IPS-20b (cell line): ENCODE results near the gene TMOD1.

ENCODE experiments used
- H3K27ac ChIP-seq: one replicate; pipeline ENCODE4 v1.5.1; 2013; ENCODE audit warnings: low read length
- H3K27me3 ChIP-seq: 2 replicates; pipeline ENCODE4 v1.6.1; 2013; ENCODE audit warnings: mild to moderate bottlenecking, low read length, inconsistent platforms; ENCODE audit not compliant: insufficient read depth
- H3K36me3 ChIP-seq: 2 replicates; pipeline ENCODE4 v1.6.1; 2013; ENCODE audit warnings: low read depth, mild to moderate bottlenecking, inconsistent platforms, low read length, moderate library complexity; ENCODE audit not compliant: insufficient read depth
- H3K4me1 ChIP-seq: 2 replicates; pipeline ENCODE4 v1.6.1; 2013; ENCODE audit warnings: mild to moderate bottlenecking, control low read depth, inconsistent platforms, low read length, moderate library complexity; ENCODE audit not compliant: insufficient read depth
- H3K4me3 ChIP-seq: 2 replicates; pipeline ENCODE4 v1.5.1; 2013; ENCODE audit warnings: mild to moderate bottlenecking, low read length, inconsistent platforms
- H3K9ac ChIP-seq: 2 replicates; pipeline ENCODE4 v1.6.1; 2013; ENCODE audit warnings: low read depth, mild to moderate bottlenecking, inconsistent platforms, low read length, moderate library complexity
- H3K9me3 ChIP-seq: 2 replicates; pipeline ENCODE4 v1.6.1; 2013; ENCODE audit warnings: mild to moderate bottlenecking, low read depth, low read length, inconsistent platforms; ENCODE audit not compliant: insufficient read depth

Gene TMOD1

DNA sequence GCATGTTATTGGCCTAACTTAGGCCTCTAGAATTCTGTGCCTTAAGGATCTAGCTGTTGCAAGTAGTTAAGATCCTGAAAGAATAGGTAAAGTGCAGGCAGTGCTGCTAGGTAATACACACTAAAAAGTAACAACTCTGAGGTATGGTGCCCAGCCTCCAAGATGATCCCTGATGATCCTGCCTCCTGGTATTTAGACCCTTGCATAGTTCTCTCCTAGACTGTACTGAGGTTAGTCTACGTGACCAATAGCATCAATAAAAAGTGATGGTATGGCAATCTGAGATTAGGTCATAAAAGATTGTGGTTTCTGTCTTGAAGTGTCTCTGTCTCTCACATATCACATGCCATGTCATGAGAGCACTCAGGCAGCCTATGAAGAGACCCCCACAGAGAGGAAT is 122.5 kb downstream of the TMOD1 start:
- H3K4me3 ChIP-seq, result no peak overlapping the region
- H3K27me3 ChIP-seq, result no peaks in the 10 kb centered on the region
- peaks cover 76% of the 10 kb centered on the region for H3K36me3 ChIP-seq
- no peak overlapping the region for H3K9ac ChIP-seq
- peaks cover 4% of the 10 kb centered on the region for H3K4me1 ChIP-seq
- H3K9me3 ChIP-seq, result peaks cover 17% of the 10 kb centered on the region
- H3K27ac ChIP-seq, result no peak overlapping the region

DNA sequence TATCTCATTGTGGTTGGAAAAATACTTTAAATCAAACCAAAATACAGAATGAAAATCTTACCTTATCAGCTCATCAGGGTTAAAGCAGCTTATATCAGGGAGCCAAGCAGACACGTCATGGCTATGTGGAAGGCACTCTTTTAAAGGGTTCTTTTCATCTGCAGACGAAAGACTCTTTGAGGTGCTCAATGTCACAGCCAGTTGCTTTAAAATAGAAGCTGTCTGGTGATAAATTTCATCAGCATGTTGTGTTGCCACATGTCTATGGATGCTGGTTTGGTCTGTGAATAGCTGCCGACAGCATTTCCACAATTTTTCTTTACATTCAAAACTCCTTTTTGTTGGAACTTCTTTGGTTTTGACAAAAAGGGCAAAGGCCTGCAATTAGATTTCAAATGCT is 124.2 kb downstream of the TMOD1 start:
- H3K36me3 ChIP-seq, result peaks cover 65% of the 10 kb centered on the region
- H3K9ac ChIP-seq, result no peak overlapping the region
- H3K27me3 ChIP-seq, result no peaks in the 10 kb centered on the region
- peaks cover 11% of the 10 kb centered on the region for H3K4me1 ChIP-seq
- no peak overlapping the region for H3K4me3 ChIP-seq
- H3K9me3 ChIP-seq, result peaks cover 17% of the 10 kb centered on the region
- no peak overlapping the region for H3K27ac ChIP-seq

DNA sequence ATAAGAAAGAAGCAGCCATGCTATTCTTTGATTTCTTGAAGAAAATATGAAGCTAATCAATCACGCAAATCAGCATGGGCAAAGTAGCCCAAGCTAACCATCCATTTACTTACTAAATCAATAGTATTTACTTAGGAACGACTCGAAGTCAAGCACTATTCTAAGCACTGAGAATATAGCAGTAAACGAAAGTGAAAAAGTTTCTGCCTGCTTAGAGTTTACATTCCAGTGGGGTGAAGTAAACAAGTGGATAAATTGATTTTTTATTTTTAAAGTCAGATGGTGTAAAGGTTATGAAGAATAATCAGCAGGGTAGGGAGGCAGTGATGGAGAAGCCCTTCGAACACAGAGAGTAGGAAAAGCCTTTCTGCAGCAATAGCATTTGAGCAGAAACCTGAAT is 126.2 kb downstream of the TMOD1 start:
- no peak overlapping the region for H3K27ac ChIP-seq
- H3K4me3 ChIP-seq, result no peak overlapping the region
- H3K36me3 ChIP-seq, result peaks cover 46% of the 10 kb centered on the region
- peaks cover 7% of the 10 kb centered on the region for H3K9me3 ChIP-seq
- peaks cover 18% of the 10 kb centered on the region for H3K4me1 ChIP-seq
- no peaks in the 10 kb centered on the region for H3K27me3 ChIP-seq
- H3K9ac ChIP-seq, result no peak overlapping the region

DNA sequence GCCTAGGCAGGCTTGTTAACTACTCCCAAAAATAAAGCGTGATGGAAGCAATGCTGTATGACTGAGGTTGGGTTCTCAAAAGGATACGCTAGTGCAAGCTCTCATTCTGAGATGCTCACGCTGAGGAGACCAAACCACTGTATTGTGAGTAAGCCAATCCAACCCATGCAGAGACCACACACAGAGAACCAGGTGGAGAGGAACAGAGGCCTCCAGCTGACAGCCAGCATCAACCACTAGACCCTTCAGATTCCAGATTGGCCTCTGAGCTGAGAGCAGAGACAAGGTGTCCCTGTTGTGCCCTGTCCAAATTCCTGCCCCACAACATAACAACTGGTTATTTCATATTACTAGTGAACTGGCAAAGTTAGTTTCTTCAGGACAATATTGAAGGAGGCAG is 127.2 kb downstream of the TMOD1 start:
- no peak overlapping the region for H3K27ac ChIP-seq
- H3K36me3 ChIP-seq, result peaks cover 36% of the 10 kb centered on the region
- no peak overlapping the region for H3K9ac ChIP-seq

DNA sequence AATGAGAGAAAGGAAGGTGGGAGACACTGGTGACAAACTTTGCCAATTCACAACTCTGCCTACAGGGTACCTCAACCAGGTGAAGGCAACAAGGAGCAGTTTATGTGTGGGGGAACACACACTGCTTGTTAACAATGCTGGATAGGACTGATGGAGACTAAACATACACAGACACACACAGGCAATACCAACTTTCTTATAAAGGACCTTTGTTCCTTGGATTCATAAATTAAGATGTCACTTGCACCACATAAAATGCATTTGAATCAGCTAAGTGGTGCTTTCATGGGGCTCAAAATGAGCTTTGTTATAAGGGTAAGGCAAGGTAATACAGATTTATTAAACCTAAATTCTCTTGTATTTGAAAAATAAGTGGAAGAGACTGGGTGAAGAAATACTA is 127.7 kb downstream of the TMOD1 start:
- no peaks in the 10 kb centered on the region; the same call in 1 of the 2 replicates for H3K9me3 ChIP-seq
- H3K4me1 ChIP-seq, result peaks cover 18% of the 10 kb centered on the region
- no peak overlapping the region for H3K4me3 ChIP-seq
- H3K9ac ChIP-seq, result no peak overlapping the region
- no peaks in the 10 kb centered on the region for H3K27me3 ChIP-seq
- H3K36me3 ChIP-seq, result peaks cover 31% of the 10 kb centered on the region
- no peak overlapping the region for H3K27ac ChIP-seq

More for the DNA sequence above, 127.2 kb downstream of the TMOD1 start:
- Histone ChIP-seq H3K9me3 (no peaks in the 10 kb centered on the region; the same call in 1 of the 2 replicates), H3K4me3 (no peak overlapping the region), H3K27me3 (no peaks in the 10 kb centered on the region), H3K4me1 (peaks cover 18% of the 10 kb centered on the region)

DNA sequence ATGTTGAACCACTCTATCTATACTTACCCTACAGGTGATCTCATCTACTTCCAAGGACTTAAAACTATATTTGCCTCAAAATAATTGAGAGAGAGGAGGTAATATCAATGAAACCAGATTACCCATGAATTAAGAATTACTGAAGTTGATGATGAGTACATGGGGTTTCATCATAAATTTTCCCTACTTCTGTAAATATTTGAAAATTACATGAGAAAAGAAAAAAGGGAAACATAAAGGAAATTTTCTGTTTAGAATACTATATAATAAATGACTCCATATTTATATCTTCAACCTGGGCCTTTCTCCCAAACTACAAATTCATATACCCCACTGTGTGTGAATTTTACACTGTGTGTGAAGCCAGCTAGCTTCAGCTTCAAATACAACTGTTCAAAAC is 129.1 kb downstream of the TMOD1 start:
- Histone ChIP-seq H3K36me3 (peaks cover 16% of the 10 kb centered on the region), H3K4me3 (no peak overlapping the region), H3K27me3 (no peaks in the 10 kb centered on the region), H3K27ac (no peak overlapping the region), H3K4me1 (peaks cover 22% of the 10 kb centered on the region), H3K9ac (no peak overlapping the region), H3K9me3 (no peaks in the 10 kb centered on the region)

DNA sequence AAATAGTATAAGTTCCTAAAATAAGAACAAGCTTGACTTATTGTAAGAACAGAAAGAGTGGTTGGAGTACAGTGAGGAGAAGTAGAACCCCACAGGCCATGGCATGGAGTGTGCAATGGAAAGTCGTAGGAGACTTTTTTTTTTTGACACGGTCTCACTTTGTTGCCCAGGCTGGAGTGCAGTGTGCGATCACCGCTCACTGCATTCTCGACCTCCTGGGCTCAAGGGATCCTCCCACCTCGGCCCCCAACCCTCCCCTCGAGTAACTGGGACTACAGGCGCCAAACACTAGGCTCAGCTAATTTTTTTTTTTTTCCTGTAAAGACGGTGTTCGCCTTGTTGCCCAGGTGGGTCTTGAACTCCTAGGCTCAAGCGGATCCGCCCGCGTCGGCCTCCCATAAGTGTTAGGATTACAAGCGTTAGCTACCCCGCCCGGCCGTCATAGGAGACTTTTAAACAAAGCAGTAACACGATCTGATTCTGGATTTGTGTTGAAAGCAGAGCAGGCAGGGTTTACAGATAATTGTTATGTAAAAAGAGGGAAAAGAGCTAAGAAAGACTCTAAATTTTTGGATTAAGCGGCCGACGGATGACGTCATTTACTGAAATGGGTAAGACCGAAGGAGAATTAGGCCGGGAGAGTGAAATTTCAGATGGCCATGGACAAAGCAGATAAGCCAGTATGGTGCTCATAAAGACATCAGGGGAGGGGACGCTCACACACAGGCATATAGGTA is 130.9 kb downstream of the TMOD1 start:
- no peaks in the 10 kb centered on the region for H3K9me3 ChIP-seq
- H3K4me3 ChIP-seq, result peak overlapping the region; percentile 92
- peak overlapping the region; percentile 99 for H3K9ac ChIP-seq
- H3K36me3 ChIP-seq, result no peaks in the 10 kb centered on the region; the same call in 1 of the 2 replicates
- H3K4me1 ChIP-seq, result peaks cover 27% of the 10 kb centered on the region
- peak overlapping the region; percentile 53 for H3K27ac ChIP-seq
- H3K27me3 ChIP-seq, result no peaks in the 10 kb centered on the region

DNA sequence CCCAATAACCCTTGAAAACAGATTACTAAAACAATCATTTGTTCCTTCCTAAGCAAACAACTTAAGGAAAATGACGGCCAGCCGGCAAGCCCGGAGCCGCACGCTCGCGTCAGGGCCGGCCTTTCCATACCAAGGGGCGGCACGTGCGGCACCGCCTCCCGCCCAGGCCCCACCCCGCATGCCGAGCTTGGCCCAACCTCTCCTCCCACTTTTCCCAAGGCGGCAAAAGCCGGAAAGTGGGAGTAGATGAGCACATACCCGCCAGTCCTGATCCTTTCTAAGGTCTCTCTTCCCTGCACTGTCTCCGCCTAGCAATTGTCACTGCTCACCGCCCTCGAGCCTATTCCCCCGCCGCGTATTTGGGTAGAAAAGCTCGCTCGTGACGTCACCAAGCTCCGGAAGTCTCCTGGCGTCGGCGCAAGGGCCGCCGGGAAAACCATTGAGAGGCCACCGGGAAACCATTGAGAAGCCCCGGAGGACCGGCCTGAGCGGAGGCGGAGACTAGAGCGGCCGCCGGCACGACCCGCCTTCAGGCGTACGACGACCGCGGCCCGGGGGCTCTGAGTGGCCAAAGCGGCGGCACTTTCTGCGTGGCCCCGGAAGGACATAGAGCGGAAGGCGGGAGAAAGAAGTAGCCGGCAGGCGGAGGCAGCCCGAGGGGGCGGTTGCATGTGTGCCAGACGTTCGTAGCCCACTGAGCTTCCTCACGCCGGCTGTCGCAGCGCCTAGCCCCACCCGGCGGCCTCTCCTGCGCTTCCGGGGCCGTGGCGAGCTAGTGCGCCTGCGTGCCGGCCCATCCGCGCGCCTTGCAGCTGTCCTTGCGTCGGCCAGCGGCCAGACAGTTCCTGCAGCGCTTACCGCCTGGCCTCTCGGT is 131.8 kb downstream of the TMOD1 start, which contains the start of the genes NCBP1 and TSTD2:
Gene NCBP1 (plus strand): TSS at position 837 of the 874 bp plus-strand sequence. CDS start 61 bp downstream, outside the sequence.
Gene TSTD2 (minus strand): TSS at position 384 of the 874 bp plus-strand sequence. CDS start 5,806 bp downstream, outside the sequence.
- H3K36me3 ChIP-seq, result no peaks in the 10 kb centered on the region

DNA sequence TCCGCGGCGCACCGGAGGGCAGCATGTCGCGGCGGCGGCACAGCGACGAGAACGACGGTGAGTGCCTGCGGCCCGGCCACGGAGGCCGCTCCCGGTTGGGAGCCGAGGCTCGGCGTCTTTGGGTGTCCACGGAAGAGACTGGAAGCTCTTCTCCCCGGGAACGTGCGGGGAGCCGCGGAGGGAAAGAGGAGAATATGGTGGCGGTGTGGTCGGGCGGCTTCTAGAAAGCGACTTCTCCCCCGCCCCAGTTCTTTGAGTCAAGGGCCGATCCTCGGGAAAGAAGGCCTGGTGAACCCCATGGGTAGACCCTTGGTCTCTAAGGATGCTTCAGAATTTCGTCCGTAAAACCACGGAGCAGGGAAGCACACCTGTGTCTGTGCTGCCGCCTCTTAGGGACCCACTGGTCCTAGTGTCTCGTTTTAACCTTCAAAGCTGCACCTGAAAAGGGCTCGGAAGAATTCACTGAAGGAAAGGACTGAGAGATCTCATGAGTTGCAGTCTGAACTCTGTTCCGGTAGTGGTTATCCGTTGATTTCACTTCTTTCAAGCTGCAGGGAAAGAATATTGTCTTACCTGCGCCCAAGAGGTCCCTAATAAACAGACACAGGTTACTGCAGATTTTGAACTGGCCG is 132.5 kb downstream of the TMOD1 start:
- H3K4me3 ChIP-seq, result peak overlapping the region; percentile 92
- H3K27ac ChIP-seq, result no peak overlapping the region
- H3K27me3 ChIP-seq, result no peaks in the 10 kb centered on the region
- peaks cover 23% of the 10 kb centered on the region for H3K4me1 ChIP-seq
- peak overlapping the region; percentile 99 for H3K9ac ChIP-seq
- H3K9me3 ChIP-seq, result no peaks in the 10 kb centered on the region
- no peaks in the 10 kb centered on the region for H3K36me3 ChIP-seq

More for the DNA sequence above, 131.8 kb downstream of the TMOD1 start, which contains the start of the genes NCBP1 and TSTD2:
- Histone ChIP-seq H3K27me3 (no peaks in the 10 kb centered on the region), H3K9me3 (no peaks in the 10 kb centered on the region), H3K9ac (peak within 1 kb of the TSS; percentile 99), H3K4me3 (peak within 1 kb of the TSS; percentile 92), H3K4me1 (peaks cover 27% of the 10 kb centered on the region), H3K27ac (peak within 1 kb of the TSS; percentile 53)

DNA sequence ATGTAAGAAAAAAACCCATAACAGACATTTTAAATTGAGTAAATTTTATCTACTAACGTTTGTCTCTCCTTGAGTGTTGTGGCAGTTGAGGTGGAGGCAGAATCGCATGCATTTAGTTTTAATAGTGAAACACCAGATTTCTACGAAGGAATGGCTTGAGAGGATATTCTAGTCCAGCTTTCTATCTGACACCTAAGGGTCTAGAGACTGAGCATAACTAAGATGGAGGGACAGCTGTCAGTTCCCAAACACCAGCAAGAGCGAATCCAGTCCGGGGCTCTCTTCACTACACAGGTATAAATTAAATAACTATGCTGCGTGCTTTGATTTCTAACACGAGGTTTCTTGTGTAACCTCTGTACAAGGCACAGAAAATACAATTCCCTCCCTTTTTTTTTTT is 133.6 kb downstream of the TMOD1 start:
- no peaks in the 10 kb centered on the region for H3K27me3 ChIP-seq
- H3K4me1 ChIP-seq, result peaks cover 17% of the 10 kb centered on the region; the same call in 1 of the 2 replicates
- no peak overlapping the region for H3K27ac ChIP-seq
- no peaks in the 10 kb centered on the region for H3K9me3 ChIP-seq
- peak overlapping the region; percentile 99; the same call in 1 of the 2 replicates for H3K9ac ChIP-seq
- no peaks in the 10 kb centered on the region for H3K36me3 ChIP-seq
- peak overlapping the region; percentile 92 for H3K4me3 ChIP-seq

DNA sequence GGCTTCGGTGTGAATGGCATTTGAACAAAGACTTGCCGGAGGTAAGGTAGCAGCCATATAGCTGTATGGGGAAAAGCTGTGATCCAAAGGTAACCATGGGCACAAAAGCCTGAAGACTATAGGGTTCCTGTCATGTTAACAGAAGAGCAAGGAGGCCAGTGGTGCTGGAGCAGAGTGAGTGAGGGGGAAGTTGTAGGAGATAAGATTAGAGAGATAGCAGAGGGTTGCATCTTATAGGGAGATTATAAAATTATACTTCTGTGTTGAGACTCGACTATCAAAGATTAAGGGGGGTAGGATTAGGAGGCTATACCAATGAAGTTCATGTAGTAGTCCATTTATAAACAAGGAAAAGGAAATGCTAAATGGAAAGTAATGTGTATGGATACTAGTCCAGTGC is 135.4 kb downstream of the TMOD1 start:
- no peaks in the 10 kb centered on the region for H3K9me3 ChIP-seq
- no peak overlapping the region for H3K9ac ChIP-seq
- peaks cover 12% of the 10 kb centered on the region; the same call in 1 of the 2 replicates for H3K4me1 ChIP-seq
- no peak overlapping the region for H3K27ac ChIP-seq
- no peak overlapping the region for H3K4me3 ChIP-seq
- H3K36me3 ChIP-seq, result peaks cover 10% of the 10 kb centered on the region
- no peaks in the 10 kb centered on the region for H3K27me3 ChIP-seq
